OCI-LY7 (cell line): ENCODE results near the gene GPX3. TPM values are rescaled to one million over a fixed set of nuclear protein-coding genes. Genes with fewer than 3 reads are reported as not detected.

Experiments used
- BruUV-seq: library from RNA; stranded (reverse); fragments of 400-500 nt; replicated peaks from 2 replicates; lab custom pipeline; 2021; lab: Mats Ljungman, UMichigan
- CTCF ChIA-PET: fragments of 300-600 bp; sonication (Branson Sonifier 250); formaldehyde crosslinking; loops from one replicate; lab custom pipeline; 2022; ENCODE audit warnings: antibody characterized with exemption; ENCODE audit not compliant: unreplicated experiment; lab: Charles Lee
- POLR2A ChIA-PET: fragments of 300-600 bp; sonication (Branson Sonifier 250); formaldehyde crosslinking; loops from one replicate; lab custom pipeline; 2022; ENCODE audit warnings: antibody characterized with exemption; lab: Charles Lee
- DNase-seq: peaks from one replicate; pipeline ENCODE4 v3.0.0-alpha.2; 2015; ENCODE audit warnings: low spot score
- H2AFZ ChIP-seq: fragments of 200-600 bp; sonication (generic), shearing (Covaris generic); 2 replicates; pipeline ENCODE4 v1.6.1; 2014; ENCODE audit warnings: mild to moderate bottlenecking, antibody characterized with exemption, low read length, moderate library complexity
- H3K27ac ChIP-seq: fragments of 200-600 bp; sonication (generic); 2 replicates; pipeline ENCODE4 v1.5.1; 2014; ENCODE audit warnings: mixed run types, low read depth, mild to moderate bottlenecking, moderate library complexity, low read length, inconsistent platforms; ENCODE audit not compliant: poor library complexity, severe bottlenecking
- H3K36me3 ChIP-seq: fragments of 200-600 bp; sonication (generic); 2 replicates; pipeline ENCODE4 v1.6.1; 2014; ENCODE audit warnings: mild to moderate bottlenecking, antibody characterized with exemption, low read length, moderate library complexity, mixed read lengths; ENCODE audit not compliant: insufficient read depth
- H3K4me1 ChIP-seq: fragments of 200-600 bp; sonication (generic); 2 replicates; pipeline ENCODE4 v1.5.1; 2014; ENCODE audit warnings: mild to moderate bottlenecking, low read length; ENCODE audit not compliant: insufficient read depth, poor library complexity, severe bottlenecking
- H3K4me2 ChIP-seq: fragments of 200-600 bp; sonication (generic); 2 replicates; pipeline ENCODE4 v1.6.1; 2014; ENCODE audit warnings: mild to moderate bottlenecking, low read length
- H3K4me3 ChIP-seq: fragments of 200-600 bp; sonication (generic); 2 replicates; pipeline ENCODE4 v1.5.1; 2014; ENCODE audit warnings: mild to moderate bottlenecking, low read depth, low read length; ENCODE audit not compliant: poor library complexity, severe bottlenecking
- H3K79me2 ChIP-seq: fragments of 200-600 bp; sonication (generic); 2 replicates; pipeline ENCODE4 v1.6.1; 2016; ENCODE audit warnings: low read depth, mild to moderate bottlenecking, low read length, moderate library complexity, mixed read lengths; ENCODE audit not compliant: insufficient read depth
- H3K9me2 ChIP-seq: fragments of 200-600 bp; sonication (generic); 2 replicates; pipeline ENCODE4 v1.6.1; 2016; ENCODE audit warnings: mild to moderate bottlenecking, low read length, mixed read lengths; ENCODE audit not compliant: insufficient read depth
- H3K9me3 ChIP-seq: fragments of 200-600 bp; sonication (generic); 2 replicates; pipeline ENCODE4 v1.6.1; 2014; ENCODE audit warnings: mild to moderate bottlenecking, mixed run types, low read length, mixed read lengths
- H4K20me1 ChIP-seq: fragments of 200-600 bp; sonication (generic); 2 replicates; pipeline ENCODE4 v1.6.1; 2014; ENCODE audit warnings: mild to moderate bottlenecking, antibody characterized with exemption, low read length, moderate library complexity, mixed read lengths; ENCODE audit not compliant: insufficient read depth
- CTCF ChIP-seq: fragments of 200-600 bp; sonication (generic); conservative IDR thresholded peaks from 2 replicates; pipeline ENCODE4 v1.5.1; 2014; ENCODE audit warnings: mild to moderate bottlenecking, antibody characterized with exemption, low read length, moderate library complexity, mixed read lengths
- EZH2phosphoT487 ChIP-seq: fragments of 200-600 bp; sonication (generic); IDR thresholded peaks from 2 replicates; pipeline ENCODE4 v1.6.1; 2018; ENCODE audit warnings: low read depth, borderline replicate concordance, mild to moderate bottlenecking, mixed run types, antibody characterized with exemption, low read length, moderate library complexity, mixed read lengths
- intact Hi-C: fragments of 100-400 bp; cut with micrococcal nuclease; formaldehyde crosslinking; loops from one replicate; pipeline ENCODE4 v1.10.0; 2022; ENCODE audit not compliant: unreplicated experiment
- total RNA-seq, 2 experiments: library from RNA; depleted of rRNA in 1 of 2; stranded (reverse); fragments of >200 nt in 1 of 2; shearing (Covaris generic) in 1 of 2; gene quantifications; 2 replicates each; pipeline ENCODE4 v1.2.3, GENCODE V29; 2014 to 2022

The GPX3 gene
- total RNA-seq, 2 experiments from 2014 or later, result not detected

DNA sequence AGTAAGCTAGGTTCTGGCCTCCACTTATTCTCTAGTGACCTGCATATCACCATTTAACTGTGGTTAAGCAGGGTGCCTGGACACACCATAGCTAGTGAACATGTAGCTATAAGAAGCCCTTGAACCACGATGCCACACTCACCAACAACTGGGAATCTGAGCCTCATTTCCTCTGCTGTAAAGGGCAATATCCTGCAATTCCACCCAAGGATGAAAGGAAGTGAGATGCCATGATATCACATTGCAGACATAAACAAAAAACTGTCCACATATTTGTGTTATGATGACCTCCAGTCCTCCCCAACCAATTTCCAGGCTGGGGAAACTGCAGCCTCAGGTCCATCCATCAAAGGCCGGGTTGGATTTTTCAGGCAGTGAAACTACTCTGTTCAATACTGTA lies 50.1 kb downstream of the GPX3 start:
- H3K27ac ChIP-seq, result no peak overlapping the region
- DNase-seq, result no peak
- H2AFZ ChIP-seq, result no peak overlapping the region
- H3K4me3 ChIP-seq, result no peak overlapping the region
- peaks cover 21% of the 10 kb centered on the region; the same call in 1 of the 2 replicates for H3K79me2 ChIP-seq
- peaks cover 12% of the 10 kb centered on the region for H3K4me1 ChIP-seq
- H3K9me3 ChIP-seq, result no peaks in the 10 kb centered on the region
- intact Hi-C loops, result no loop called here
- BruUV-seq, result no TSS peak
- H3K4me2 ChIP-seq, result no peak overlapping the region
- ChIA-PET CTCF (interaction anchor here (1.2 kb wide), 1 partner anchor 45 kb away, joined by 4 read pairs; no protein-coding TSS in a partner anchor), POLR2A (no interaction called here)
- no peaks in the 10 kb centered on the region for H3K9me2 ChIP-seq
- TF ChIP-seq EZH2phosphoT487 (no peak), CTCF (no peak)
- peaks cover 43% of the 10 kb centered on the region for H3K36me3 ChIP-seq
- peaks cover 5% of the 10 kb centered on the region; the same call in 1 of the 2 replicates for H4K20me1 ChIP-seq

DNA sequence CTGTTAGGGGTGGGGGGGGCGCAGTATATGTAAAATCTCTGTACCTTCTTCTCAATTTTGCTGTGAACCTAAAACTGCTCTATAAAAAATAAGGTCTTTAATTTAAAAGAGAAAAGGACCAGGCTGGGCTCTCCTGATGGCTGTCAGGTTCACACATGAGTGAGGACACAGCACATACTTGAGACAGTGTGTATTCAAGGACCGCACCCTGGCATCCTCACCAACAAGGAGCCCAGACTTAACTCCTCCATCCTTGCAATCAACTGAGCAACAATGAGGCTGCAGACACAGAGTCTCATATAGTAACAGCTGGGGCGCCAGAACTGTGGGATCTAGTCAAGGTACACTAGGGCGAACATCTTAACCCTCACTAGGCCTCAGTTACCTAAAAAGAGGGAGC lies 50.6 kb downstream of the GPX3 start:
- no peak for DNase-seq
- ChIA-PET POLR2A (interaction anchor here (1.0 kb wide), 1 partner anchor 33 kb away, joined by 3 read pairs; no protein-coding TSS in a partner anchor), CTCF (interaction anchor here (1.2 kb wide), 1 partner anchor 44 kb away, joined by 4 read pairs; no protein-coding TSS in a partner anchor)
- Histone ChIP-seq H3K9me2 (no peaks in the 10 kb centered on the region), H3K27ac (no peak overlapping the region), H3K9me3 (no peaks in the 10 kb centered on the region), H3K4me2 (no peak overlapping the region), H3K4me1 (peaks cover 12% of the 10 kb centered on the region), H2AFZ (no peak overlapping the region), H3K79me2 (peaks cover 19% of the 10 kb centered on the region; the same call in 1 of the 2 replicates), H4K20me1 (peaks cover 5% of the 10 kb centered on the region; the same call in 1 of the 2 replicates), H3K4me3 (no peak overlapping the region), H3K36me3 (peaks cover 43% of the 10 kb centered on the region)
- no TSS peak for BruUV-seq
- intact Hi-C loops, result no loop called here
- no peak for TF ChIP-seq EZH2phosphoT487
- no peak for TF ChIP-seq CTCF
